CD4-positive, alpha-beta T cell treated with Interleukin-1 beta for 1 hour (primary cell): ENCODE results near the gene FBXW8.

Source experiments
- DNase-seq, 2 donors: peaks; one replicate each; pipeline ENCODE4 v3.0.0-alpha.2; 2020 to 2022

Gene FBXW8

DNA sequence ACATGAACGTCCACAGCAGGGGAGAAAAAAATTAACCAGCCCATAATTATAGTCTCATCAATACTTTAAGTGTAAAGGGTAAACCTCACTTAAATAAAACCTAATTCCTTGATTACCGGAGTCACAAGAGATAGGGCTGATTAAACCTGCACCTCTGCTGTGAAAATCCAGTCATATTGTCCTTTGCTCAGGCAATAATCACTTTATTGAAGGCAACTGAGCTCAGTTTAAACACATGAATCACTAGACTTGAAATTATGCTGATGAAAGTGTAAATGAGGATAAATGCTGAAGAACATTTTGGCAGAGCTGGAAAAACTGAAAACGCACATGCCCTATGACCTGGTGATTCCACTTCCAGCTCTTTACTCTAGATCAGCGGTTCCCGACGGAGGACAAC, 22.9 kb upstream of the FBXW8 start:
- no peak for DNase-seq

DNA sequence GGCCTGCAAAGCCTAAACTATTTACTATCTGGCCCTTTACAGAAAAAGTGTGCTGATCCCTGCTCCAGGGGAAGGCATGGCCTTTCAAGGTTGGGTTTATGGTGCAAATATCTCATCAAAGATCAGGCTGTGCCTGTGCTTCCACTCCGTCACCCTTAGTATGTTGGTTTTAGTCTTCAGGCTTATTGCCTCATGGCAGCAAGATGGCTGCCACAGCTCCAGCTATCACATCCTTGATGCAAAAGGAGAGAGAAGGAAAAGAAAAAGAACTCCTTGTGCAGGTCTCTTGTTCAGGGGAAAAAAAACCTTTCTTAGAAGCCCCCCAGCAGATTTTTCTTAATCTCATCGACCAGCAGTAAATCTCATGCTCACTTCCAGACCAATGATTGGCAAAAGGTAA, 20.4 kb upstream of the FBXW8 start:
- no peak for DNase-seq

DNA sequence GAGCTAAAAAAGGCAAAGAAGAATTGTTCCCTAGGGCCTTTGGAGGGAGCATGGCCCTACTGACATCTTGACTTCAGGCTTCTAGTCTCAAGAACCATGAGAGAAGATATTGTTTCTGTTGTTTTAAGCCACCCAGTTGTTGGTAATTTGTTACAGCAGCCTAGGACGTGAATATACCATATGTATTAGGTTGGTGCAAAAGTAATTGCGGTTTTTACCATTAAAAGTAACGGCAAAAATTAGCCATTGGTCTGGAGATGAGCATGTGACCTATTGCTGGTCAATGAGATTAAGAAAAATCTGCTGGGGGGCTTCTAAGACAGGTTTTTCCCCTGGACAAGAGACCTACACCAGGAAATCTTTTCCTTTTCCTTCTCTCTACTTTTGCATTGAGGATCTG, 19.7 kb upstream of the FBXW8 start:
- no peak for DNase-seq

DNA sequence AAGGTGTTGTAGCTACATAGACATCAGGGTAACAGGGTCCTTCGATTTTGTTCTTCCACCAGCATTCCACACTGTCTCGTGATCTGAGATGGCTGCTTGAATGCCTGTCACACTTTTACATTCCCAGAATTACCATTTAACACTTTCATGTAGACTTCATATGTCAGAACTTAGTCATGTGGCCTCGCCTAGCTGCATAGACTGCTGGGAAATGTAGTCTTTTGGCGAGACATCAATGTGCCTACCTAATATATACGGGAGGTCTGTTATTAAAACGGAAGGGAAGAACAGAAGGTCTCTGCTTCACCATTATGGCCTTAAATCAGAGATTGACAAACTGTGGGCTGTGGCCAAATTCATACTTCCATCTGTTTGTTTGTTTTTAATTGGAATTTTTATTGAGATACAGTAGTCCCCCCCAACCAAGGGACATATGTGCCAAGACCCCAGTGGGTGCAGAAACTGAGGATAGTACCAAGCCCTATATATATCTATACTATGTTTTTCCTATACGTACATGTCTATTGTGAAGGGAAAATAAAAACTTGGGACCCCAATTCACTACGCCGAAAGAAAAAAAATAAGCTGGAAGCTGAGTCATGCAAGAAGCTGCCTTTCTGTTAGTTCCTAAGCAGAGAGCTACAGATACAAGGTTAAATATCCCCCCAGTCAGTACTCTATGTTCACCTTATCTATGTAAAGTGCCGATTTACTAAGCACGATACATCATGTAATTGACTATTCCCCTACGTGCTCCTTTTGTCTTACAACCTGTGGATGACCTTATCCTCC, 18.2 kb upstream of the FBXW8 start:
- DNase-seq, result no peak

DNA sequence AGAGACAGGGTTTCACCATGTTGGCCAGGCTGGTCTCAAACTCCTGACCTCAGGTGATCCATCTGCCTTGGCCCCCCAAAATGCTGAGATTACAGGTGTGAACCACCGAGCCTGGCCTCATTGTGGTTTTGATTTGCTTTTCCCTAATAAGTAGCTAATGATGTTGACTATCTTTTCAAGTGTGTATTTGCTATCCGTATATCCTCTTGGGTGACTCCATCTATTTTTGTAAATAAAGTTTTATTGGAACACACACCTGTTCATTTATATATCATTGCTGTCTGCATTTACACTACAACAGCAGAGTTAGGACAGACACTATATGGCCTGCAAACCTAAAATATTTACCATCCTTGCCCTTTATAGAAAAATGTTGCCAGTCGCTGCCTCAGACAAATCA, 15.8 kb upstream of the FBXW8 start:
- DNase-seq, result no peak

DNA sequence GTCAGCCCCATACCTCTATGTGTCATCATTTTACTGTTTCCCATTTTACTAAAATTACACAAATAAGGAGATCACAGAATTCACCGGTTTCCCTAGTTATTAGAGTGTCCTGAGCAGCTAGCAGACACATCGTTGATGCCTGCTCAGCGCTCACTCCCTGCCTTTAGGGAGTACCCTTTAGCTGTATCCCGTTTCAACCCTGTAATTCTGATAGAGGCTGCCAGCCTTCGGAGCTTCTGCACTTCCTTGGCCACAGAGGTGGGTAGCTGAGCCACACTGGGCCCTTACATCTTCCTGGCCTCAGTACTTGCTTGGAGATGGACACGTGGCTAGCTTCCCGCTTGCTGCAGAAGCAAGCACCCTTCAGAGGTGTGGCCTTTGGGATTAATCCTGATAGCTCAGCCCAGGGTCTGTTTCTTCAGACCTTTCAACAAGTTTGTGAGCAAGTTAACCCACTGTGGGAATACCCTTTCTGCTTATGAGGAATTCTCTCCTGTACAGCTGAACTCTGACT, 14.3 kb upstream of the FBXW8 start:
- no peak for DNase-seq

- DNase-seq, result no peak
Measured at GRCh38 chr12:116897476-116897875, 13.3 kb upstream of the FBXW8 start.

DNA sequence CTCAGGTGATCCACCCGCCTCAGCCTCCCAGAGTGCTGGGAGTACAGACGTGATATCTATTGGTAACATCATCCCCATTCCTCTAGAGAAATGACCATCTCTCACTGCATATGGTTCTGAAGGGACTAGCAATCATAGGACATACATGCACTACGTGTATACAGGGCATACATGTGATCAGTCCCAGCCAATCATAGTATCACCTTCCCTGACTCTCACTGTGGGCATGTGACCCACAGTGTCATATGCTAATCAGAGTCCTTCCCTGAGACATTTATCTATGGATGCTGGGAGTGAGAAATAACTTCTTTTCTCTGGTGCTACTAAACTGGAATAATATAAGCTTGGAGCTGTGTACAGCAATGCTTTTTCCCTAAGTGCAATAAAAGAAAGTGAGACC, 12.1 kb upstream of the FBXW8 start:
- DNase-seq, result no peak

- DNase-seq, result no peak
Measured at GRCh38 chr12:116901612-116902011, 9.1 kb upstream of the FBXW8 start.

DNA sequence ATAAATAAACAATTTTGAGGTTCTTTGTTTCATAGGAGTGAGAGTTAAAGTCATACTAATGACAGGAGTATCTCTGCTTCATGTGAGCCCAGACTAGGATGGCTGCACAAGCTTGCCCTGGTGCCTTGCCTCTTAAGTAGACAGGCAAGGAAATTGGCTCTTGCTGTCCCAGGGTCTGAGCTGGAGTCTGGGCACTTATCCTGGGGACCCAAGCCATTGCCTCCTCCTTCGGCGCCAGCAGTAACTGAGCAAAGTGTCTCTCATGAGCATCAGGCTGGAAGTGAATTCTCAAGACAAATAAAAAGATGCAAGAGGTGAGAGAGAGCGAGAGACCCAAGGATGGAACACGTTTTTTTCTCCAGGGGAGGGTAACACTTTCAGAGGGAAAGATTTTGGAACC, 6.9 kb upstream of the FBXW8 start:
- DNase-seq, result no peak

DNA sequence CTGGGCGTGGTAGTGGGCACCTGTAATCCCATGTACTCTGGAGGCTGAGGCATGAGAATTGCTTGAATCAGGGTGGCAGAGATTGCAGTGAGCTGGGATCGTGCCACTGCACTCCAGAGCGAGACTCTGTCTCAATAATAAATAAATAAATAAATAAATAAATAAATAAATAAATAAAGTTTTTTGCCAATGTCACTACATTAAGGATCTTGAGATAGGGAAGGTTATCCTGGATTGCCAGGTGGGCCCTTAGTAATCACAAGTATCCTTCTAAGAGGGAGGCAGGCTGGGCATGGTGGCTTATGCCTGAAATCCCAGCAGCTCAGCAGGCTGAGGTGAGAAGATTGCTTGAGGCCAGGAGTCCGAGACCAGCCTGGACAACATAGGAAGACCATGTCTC, 4.5 kb upstream of the FBXW8 start:
- no peak for DNase-seq

DNA sequence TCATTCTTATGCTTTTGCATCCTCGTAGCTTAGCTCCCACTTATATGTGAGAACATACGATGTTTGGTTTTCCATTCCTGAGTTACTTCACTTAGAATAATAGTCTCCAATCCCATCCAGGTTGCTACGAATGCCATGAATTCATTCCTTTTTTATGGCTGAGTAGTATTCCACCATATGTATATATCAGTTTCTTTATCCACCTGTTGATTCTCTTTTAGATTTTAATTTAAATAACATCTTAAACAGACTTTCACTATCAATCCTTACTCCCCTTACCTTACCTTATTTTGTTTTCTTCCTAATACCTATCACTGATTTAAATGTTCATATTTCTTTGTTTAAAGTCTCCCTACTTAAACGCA, 488 bp upstream of the FBXW8 start:
- DNase-seq, result no peak

DNA sequence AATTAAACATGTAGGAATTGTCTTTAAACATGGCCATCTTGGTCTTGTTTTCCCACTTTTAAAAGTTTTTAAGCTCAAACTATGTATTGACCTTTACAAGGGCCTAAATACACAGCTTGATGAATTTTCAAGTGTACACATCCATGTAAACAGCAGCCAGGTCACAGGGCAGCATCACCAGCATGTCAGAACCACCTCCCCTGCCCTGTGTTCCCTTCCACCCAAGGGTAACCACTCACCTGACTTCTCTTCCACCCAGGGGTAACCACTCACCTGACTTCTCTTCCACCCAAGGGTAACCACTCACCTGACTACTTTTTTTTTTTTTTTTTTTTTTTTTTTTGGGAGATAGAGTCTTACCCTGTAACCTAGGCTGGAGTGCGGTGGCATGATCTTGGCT, 4.6 kb downstream of the FBXW8 start:
- DNase-seq, result no peak

DNA sequence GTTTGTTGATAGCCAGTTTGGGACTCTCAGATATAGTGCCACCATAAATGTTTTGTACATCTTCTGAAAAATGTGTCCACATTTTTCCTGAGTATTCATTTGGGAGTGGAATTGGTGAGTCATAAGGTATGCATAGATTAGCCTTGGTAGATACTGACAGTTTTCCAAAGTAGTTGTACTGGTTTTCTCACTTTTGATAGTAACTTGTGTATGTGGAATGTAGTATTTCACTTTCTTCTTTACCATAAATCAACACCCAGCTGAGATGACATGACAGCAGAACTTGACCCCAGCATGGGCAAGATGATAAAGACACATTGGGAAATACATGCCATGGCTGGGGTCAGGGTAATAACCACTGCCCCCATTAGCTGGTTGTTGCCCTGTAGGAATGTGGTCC, 5.4 kb downstream of the FBXW8 start:
- DNase-seq, result no peak

- DNase-seq, result peak; percentile 45 to 69
Measured at GRCh38 chr12:116916714-116917114, 6.0 kb downstream of the FBXW8 start.

- no peak for DNase-seq
Measured at GRCh38 chr12:116918464-116918863, 7.7 kb downstream of the FBXW8 start.

- no peak for DNase-seq
Measured at GRCh38 chr12:116919247-116919661, 8.5 kb downstream of the FBXW8 start.

DNA sequence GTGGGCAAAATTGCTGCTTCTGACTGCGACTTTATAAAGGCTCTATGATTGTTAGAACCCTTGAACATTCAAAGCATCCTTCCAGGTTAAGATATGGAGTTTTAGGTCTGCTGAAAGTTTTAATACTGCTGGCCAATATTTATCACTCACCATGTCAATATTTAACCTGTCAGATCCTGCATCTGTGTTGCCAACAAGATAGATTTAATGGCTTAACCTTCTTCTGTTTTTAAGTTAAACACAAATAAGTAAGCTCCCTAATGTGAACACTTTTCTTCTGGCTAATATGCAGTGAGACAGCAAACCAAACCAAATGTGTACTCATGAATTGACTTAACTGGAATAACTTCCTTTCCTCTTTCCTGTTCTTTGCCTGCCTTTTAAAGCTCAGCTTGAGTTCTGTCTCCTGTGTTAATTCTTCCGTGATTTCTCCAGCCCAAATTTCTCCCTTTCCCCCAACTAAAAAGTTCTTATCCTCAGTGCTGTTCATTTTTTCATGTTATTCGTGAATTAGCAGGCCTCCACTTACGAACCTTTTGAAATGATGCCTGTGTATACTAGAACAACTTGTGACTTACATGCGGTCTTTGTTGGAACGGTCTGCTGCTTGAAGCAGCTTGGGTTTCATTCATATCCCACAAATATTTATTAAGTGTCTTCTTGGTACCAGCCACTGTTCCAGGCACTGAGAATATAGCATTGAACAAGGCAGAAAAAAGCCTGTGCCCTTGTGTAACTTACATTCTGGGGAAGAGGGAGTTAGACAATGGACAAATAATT, 9.1 kb downstream of the FBXW8 start:
- DNase-seq, result no peak

DNA sequence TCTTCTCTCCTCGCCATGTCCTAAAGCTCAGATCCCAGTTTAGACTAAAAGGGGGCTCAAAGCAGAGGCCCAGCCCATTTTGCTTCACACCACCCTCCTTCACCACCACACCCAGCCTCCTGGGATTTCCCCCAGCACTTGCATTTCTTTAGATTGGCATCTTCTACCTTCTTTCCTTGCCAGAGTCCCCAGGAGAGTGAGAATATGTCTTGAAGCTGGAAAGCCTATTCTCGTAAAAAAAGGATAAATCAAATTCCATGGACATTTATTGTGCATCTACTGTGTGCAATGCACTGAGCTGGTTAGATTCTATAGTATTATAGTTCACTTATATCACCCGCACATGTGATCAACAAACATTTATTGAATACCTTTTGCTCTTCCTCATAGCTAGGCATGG, 10.2 kb downstream of the FBXW8 start:
- DNase-seq, result no peak

DNA sequence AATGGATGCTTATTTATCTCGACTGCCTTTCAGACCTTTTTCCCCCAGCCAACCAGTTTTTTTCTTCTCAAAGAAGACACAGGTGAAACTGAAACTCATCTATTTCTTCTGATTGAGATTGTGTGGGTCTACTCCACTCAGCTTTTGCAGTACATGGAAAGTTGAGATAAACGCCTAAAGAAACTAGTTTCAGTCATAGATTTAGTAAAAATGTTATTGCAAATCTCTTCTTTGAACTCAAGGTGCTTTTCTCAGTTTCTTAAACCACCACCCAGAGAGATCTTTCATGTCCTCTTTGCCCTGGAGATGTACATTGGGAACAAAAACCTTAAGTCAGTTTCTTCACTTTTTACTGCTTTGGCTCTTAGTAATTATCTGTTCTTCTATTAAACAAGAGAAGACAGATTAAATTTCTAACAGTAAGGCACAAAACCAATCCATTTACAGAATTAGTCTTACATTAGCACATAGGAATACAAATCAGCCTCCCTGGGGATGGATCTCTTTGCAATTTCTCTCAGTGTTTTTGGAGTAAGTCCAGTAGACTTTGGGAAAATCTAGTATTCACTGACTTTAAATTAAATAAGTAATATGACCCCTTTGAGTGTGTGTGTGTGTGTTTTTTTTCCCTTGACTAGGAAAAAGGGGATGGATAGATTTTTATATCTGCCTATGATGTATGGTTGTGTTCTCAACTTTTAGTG, 11.6 kb downstream of the FBXW8 start:
- peak in 1 of 2 donors; percentile 4 for DNase-seq

DNA sequence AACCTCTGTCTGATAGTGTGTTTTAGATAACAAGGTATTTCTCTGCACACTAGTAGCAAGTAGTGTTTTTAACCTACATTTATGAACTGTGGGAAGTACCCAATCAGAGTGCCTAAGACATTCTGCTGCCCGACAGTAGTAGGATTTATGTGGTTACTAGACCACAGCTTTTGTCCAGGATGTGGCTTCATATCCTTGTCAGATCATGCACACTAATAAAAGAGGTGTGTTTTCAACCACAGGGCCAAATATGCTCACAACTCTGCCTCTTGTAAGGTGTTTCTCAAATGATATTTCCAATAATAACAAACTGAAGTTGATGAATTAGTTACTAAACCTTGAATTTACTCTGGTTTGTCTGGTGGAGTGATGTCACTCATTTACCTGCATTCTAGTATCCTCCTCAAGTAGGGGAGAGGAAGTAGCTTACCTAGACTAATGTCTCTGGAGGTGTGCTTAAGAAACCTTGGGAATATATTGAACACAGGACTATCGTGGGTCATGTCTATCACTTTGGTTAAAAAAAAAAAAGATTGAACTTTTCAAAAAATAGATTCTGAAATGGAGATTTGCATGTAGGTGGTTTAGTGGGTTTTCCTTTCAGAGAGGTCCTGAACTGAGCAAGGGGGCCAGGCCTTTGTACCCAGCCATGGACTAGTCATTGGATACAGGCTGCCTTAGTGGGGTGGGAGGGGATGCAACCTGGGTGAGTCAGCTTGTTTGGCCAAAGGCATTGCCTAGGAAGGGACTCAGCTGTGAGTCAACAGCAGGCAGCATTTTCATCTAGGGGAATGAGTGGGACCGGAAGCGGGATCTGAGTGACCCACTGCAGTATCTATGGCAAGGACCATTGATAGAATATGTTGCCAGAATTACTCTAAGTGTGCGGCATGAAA, 14.1 kb downstream of the FBXW8 start:
- peak; percentile 58 to 81 for DNase-seq
